IMR-90 (cell line): ENCODE measurements around the gene VCP. TPM values are rescaled to one million over a fixed set of nuclear protein-coding genes. Genes with fewer than 3 reads are reported as not detected.
A peak's percentile ranks its signal among the peaks of the same experiment; 100 is the strongest.

Source experiments
- ATAC-seq: fragments of 200-7000 bp; cut with Tn5 transposase; 2 replicates; pipeline ENCODE4 v1.9.1; 2020; ENCODE audit warnings: low read depth, mild to moderate bottlenecking, moderate library complexity
- BruUV-seq: library from RNA; stranded (reverse); fragments of 400-500 nt; replicated peaks from 2 replicates; lab custom pipeline; 2021; lab: Mats Ljungman, UMichigan
- CTCF ChIA-PET: fragments of 300-600 bp; formaldehyde crosslinking; extraction: SDS; loops from one replicate; lab custom pipeline; 2021; ENCODE audit warnings: antibody characterized with exemption; lab: Yijun Ruan, JAX
- POLR2A ChIA-PET: fragments of 300-600 bp; sonication (Branson Sonifier 250); formaldehyde crosslinking; loops from one replicate; lab custom pipeline; 2022; ENCODE audit warnings: antibody characterized with exemption; ENCODE audit not compliant: unreplicated experiment; lab: Charles Lee
- DNase-seq: peaks from one replicate; pipeline ENCODE4 v3.0.0; 2013
- H2AFZ ChIP-seq: replicated peaks from 2 replicates; pipeline ENCODE3; 2013; ENCODE audit warnings: low read length, mild to moderate bottlenecking; ENCODE audit not compliant: poor library complexity
- H2AK5ac ChIP-seq: 2 replicates; pipeline ENCODE4 v1.6.1; 2013; ENCODE audit warnings: low read depth, low read length, inconsistent platforms
- H2AK9ac ChIP-seq: replicated peaks from 2 replicates; pipeline ENCODE3; 2013; ENCODE audit warnings: mild to moderate bottlenecking, low read depth, low read length, moderate library complexity; ENCODE audit not compliant: poor library complexity
- H2BK120ac ChIP-seq: 2 replicates; pipeline ENCODE4 v1.6.1; 2013; ENCODE audit warnings: low read depth, low read length, inconsistent platforms
- H2BK15ac ChIP-seq: 3 replicates; pipeline ENCODE4 v1.6.1; 2013; ENCODE audit warnings: low read depth, low read length, inconsistent platforms
- H2BK20ac ChIP-seq: 2 replicates; pipeline ENCODE4 v1.6.1; 2013; ENCODE audit warnings: low read depth, mild to moderate bottlenecking, inconsistent platforms, low read length, moderate library complexity
- H2BK5ac ChIP-seq: 2 replicates; pipeline ENCODE4 v1.6.1; 2013; ENCODE audit warnings: mild to moderate bottlenecking, low read depth, low read length, inconsistent platforms; ENCODE audit not compliant: poor library complexity, severe bottlenecking
- H3K14ac ChIP-seq: replicated peaks from 2 replicates; pipeline ENCODE4 v1.6.1; 2013; ENCODE audit warnings: low read depth, low read length, inconsistent platforms
- H3K18ac ChIP-seq: 2 replicates; pipeline ENCODE4 v1.6.1; 2013; ENCODE audit warnings: low read depth, low read length, control low read depth
- H3K23ac ChIP-seq: 2 replicates; pipeline ENCODE4 v1.6.1; 2013; ENCODE audit warnings: low read depth, low read length, inconsistent platforms
- H3K27ac ChIP-seq: 2 replicates; pipeline ENCODE4 v1.5.1; 2013; ENCODE audit warnings: mild to moderate bottlenecking, control low read depth, low read length; ENCODE audit not compliant: insufficient read depth
- H3K27me3 ChIP-seq: 2 replicates; pipeline ENCODE4 v1.6.1; 2013; ENCODE audit warnings: low read length; ENCODE audit not compliant: control insufficient read depth, insufficient read depth
- H3K36me3 ChIP-seq: 2 replicates; pipeline ENCODE4 v1.6.1; 2013; ENCODE audit warnings: low read length, mixed read lengths; ENCODE audit not compliant: control insufficient read depth, insufficient read depth
- H3K4ac ChIP-seq: 2 replicates; pipeline ENCODE4 v1.6.1; 2013; ENCODE audit warnings: low read depth, low read length, inconsistent platforms
- H3K4me1 ChIP-seq: 2 replicates; pipeline ENCODE4 v1.6.1; 2013; ENCODE audit warnings: low read length, mixed read lengths; ENCODE audit not compliant: control insufficient read depth, insufficient read depth
- H3K4me2 ChIP-seq: 2 replicates; pipeline ENCODE4 v1.6.1; 2013; ENCODE audit warnings: low read depth, mild to moderate bottlenecking, control low read depth, low read length, moderate library complexity
- H3K4me3 ChIP-seq: 2 replicates; pipeline ENCODE4 v1.5.1; 2013; ENCODE audit warnings: low read depth, mild to moderate bottlenecking, control low read depth, low read length, moderate library complexity; ENCODE audit not compliant: insufficient read depth
- H3K56ac ChIP-seq: 2 replicates; pipeline ENCODE4 v1.6.1; 2013; ENCODE audit warnings: low read length, inconsistent platforms; ENCODE audit not compliant: insufficient read depth; ENCODE audit errors: extremely low read depth
- H3K79me1 ChIP-seq, 2 experiments: 2 replicates each; pipeline ENCODE4 v1.6.1; 2013; ENCODE audit warnings: low read length in 2 of 2, inconsistent platforms in 1 of 2, low read depth in 1 of 2
- H3K9ac ChIP-seq: 2 replicates; pipeline ENCODE4 v1.6.1; 2013; ENCODE audit warnings: low read depth, low read length, control low read depth
- H3K9me1 ChIP-seq: 2 replicates; pipeline ENCODE4 v1.6.1; 2013; ENCODE audit warnings: low read length, inconsistent platforms; ENCODE audit not compliant: insufficient read depth
- H3K9me3 ChIP-seq: 2 replicates; pipeline ENCODE4 v1.6.1; 2013; ENCODE audit warnings: low read length; ENCODE audit not compliant: control insufficient read depth, insufficient read depth
- H4K20me1 ChIP-seq: 2 replicates; pipeline ENCODE4 v1.6.1; 2013; ENCODE audit warnings: low read length, inconsistent platforms; ENCODE audit not compliant: insufficient read depth
- H4K5ac ChIP-seq: 2 replicates; pipeline ENCODE4 v1.6.1; 2013; ENCODE audit warnings: mild to moderate bottlenecking, low read depth, low read length, control low read depth
- H4K8ac ChIP-seq, 2 experiments: 2 replicates each; pipeline ENCODE4 v1.6.1; 2013; ENCODE audit warnings: low read depth in 2 of 2, low read length in 2 of 2, control low read depth in 1 of 2, inconsistent platforms in 1 of 2
- H4K91ac ChIP-seq: 2 replicates; pipeline ENCODE4 v1.6.1; 2013; ENCODE audit warnings: low read depth, low read length, inconsistent platforms; ENCODE audit not compliant: insufficient read depth
- BHLHE40 ChIP-seq: fragments of 150-350 bp; IDR thresholded peaks from 2 replicates; pipeline ENCODE4 v1.6.1; 2016; ENCODE audit warnings: mild to moderate bottlenecking, low read depth, low read length
- CHD1 ChIP-seq: IDR thresholded peaks from 2 replicates; pipeline ENCODE4 v1.6.1; 2012; ENCODE audit warnings: low read depth, low read length, improper control_type of control experiment
- FOS ChIP-seq: fragments of 150-350 bp; IDR thresholded peaks from 2 replicates; pipeline ENCODE4 v1.6.1; 2016; ENCODE audit warnings: low read depth, low read length
- MAFK ChIP-seq: IDR thresholded peaks from 2 replicates; pipeline ENCODE4 v1.6.1; 2012; ENCODE audit warnings: low read depth, low read length, improper control_type of control experiment
- MAZ ChIP-seq: IDR thresholded peaks from 2 replicates; pipeline ENCODE4 v1.6.1; 2012; ENCODE audit warnings: low read depth, mild to moderate bottlenecking, low read length, improper control_type of control experiment, moderate library complexity, borderline replicate concordance
- MXI1 ChIP-seq: IDR thresholded peaks from 2 replicates; pipeline ENCODE4 v1.6.1; 2012; ENCODE audit warnings: low read depth, mild to moderate bottlenecking, low read length, moderate library complexity, borderline replicate concordance
- POLR2A ChIP-seq: IDR thresholded peaks from 2 replicates; pipeline ENCODE4 v1.6.1; 2012; ENCODE audit warnings: mild to moderate bottlenecking, low read depth, low read length
- RFX5 ChIP-seq: IDR thresholded peaks from 2 replicates; pipeline ENCODE4 v1.8.0; 2012; ENCODE audit warnings: low read depth, mild to moderate bottlenecking, low read length, moderate library complexity
- SMC3 ChIP-seq: fragments of 150-350 bp; IDR thresholded peaks from 2 replicates; pipeline ENCODE4 v1.6.1; 2016; ENCODE audit warnings: low read depth, mild to moderate bottlenecking, antibody characterized with exemption, low read length, moderate library complexity
- WGBS, 2 experiments: methylation state at CpG; one replicate each; pipeline versions ENCODE4 v1.1.5 to v1.1.7; 2013; ENCODE audit warnings: missing lambda C conversion rate in 2 of 2; ENCODE audit not compliant: insufficient read length in 1 of 2; ENCODE audit errors: extremely low coverage in 2 of 2; 5-methylcytosine and 5-hydroxymethylcytosine counted together
- dilution Hi-C: fragments of 300-500 bp; cut with HindIII; formaldehyde crosslinking; loops from one replicate; pipeline ENCODE4 v1.14.3; 2018; ENCODE audit warnings: low sequenced_read_pairs; ENCODE audit not compliant: unreplicated experiment
- in situ Hi-C: fragments of 300-500 bp; cut with MboI; formaldehyde crosslinking; loops from 3 replicates; pipeline ENCODE4 v1.14.3; 2019; ENCODE audit warnings: low sequenced_read_pairs, inconsistent platforms, mixed read lengths
- intact Hi-C: fragments of 100-400 bp; cut with micrococcal nuclease; formaldehyde crosslinking; loops from 2 replicates; pipeline ENCODE4 v1.10.0; 2022
- polyA plus RNA-seq, 3 experiments: library from polyadenylated mRNA; depleted of rRNA; stranded (reverse); fragments of >200 nt; gene quantifications; 2 replicates each; pipeline ENCODE4 v1.2.3, GENCODE V29; 2012; ENCODE audit warnings: low replicate concordance in 1 of 3
- total RNA-seq: library from RNA; depleted of rRNA; stranded (reverse); fragments of >200 nt; gene quantifications from 2 replicates; pipeline ENCODE4 v1.2.3, GENCODE V29; 2012
- TF ChIP-seq, protein P1 (sequence below): conservative IDR thresholded peaks from 2 replicates; pipeline ENCODE4 v1.5.1; 2012; ENCODE audit warnings: mild to moderate bottlenecking, low read depth, low read length, improper control_type of control experiment
- TF ChIP-seq, protein P2 (sequence below): fragments of 150-350 bp; IDR thresholded peaks from 2 replicates; pipeline ENCODE4 v1.6.1; 2017; ENCODE audit warnings: mild to moderate bottlenecking, antibody characterized with exemption, low read length, low read depth
- TF ChIP-seq, protein P3 (sequence below): fragments of 150-350 bp; IDR thresholded peaks from 2 replicates; pipeline ENCODE4 v1.6.1; 2016; ENCODE audit warnings: low read depth, mild to moderate bottlenecking, low read length, moderate library complexity, borderline replicate concordance

The VCP gene
- total and polyA plus RNA-seq, 2 of the 4 experiments (the other 2 are of a cell fraction) = 292 to 516 TPM

DNA sequence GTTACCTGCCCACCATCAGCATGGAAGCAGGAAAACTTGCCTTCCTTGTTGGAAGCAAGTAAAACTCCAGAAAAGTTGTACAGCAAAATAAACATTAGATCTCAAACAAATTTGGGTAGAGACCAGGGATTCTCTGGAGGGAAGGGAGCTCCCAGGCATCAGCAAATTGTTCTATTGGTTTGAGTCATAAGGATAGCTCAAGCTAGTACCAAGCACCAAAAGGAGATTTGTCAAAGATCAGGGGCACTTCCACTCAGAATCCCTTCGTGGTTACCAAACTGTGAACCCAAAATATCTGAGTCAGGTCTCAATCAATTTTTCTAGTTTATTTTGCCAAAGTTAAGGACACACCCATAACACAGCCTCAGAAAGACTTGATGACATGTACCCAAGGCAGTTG lies 45.1 kb downstream of the VCP start:
- CTCF ChIA-PET = interaction anchor here (1.3 kb wide), 1 partner anchor 30 kb away, joined by 3 read pairs; no protein-coding TSS in a partner anchor
- ATAC-seq = no peak
- POLR2A ChIA-PET = no interaction called here

More for the DNA sequence above, 45.1 kb downstream of the VCP start:
- no peaks in the 10 kb centered on the region for H3K79me1 ChIP-seq
- H4K5ac ChIP-seq = no peak overlapping the region
- TF ChIP-seq BHLHE40 (no peak), RFX5 (no peak), FOS (no peak), SMC3 (no peak), POLR2A (no peak), CHD1 (no peak), MAFK (no peak), MAZ (no peak), MXI1 (no peak)
- TF ChIP-seq, protein P1, sequence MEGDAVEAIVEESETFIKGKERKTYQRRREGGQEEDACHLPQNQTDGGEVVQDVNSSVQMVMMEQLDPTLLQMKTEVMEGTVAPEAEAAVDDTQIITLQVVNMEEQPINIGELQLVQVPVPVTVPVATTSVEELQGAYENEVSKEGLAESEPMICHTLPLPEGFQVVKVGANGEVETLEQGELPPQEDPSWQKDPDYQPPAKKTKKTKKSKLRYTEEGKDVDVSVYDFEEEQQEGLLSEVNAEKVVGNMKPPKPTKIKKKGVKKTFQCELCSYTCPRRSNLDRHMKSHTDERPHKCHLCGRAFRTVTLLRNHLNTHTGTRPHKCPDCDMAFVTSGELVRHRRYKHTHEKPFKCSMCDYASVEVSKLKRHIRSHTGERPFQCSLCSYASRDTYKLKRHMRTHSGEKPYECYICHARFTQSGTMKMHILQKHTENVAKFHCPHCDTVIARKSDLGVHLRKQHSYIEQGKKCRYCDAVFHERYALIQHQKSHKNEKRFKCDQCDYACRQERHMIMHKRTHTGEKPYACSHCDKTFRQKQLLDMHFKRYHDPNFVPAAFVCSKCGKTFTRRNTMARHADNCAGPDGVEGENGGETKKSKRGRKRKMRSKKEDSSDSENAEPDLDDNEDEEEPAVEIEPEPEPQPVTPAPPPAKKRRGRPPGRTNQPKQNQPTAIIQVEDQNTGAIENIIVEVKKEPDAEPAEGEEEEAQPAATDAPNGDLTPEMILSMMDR = no peak
- TF ChIP-seq, protein P2, sequence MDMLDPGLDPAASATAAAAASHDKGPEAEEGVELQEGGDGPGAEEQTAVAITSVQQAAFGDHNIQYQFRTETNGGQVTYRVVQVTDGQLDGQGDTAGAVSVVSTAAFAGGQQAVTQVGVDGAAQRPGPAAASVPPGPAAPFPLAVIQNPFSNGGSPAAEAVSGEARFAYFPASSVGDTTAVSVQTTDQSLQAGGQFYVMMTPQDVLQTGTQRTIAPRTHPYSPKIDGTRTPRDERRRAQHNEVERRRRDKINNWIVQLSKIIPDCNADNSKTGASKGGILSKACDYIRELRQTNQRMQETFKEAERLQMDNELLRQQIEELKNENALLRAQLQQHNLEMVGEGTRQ = no peak
- TF ChIP-seq, protein P3, sequence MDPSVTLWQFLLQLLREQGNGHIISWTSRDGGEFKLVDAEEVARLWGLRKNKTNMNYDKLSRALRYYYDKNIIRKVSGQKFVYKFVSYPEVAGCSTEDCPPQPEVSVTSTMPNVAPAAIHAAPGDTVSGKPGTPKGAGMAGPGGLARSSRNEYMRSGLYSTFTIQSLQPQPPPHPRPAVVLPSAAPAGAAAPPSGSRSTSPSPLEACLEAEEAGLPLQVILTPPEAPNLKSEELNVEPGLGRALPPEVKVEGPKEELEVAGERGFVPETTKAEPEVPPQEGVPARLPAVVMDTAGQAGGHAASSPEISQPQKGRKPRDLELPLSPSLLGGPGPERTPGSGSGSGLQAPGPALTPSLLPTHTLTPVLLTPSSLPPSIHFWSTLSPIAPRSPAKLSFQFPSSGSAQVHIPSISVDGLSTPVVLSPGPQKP = no peak
- no peak for DNase-seq
- peak overlapping the region; percentile 86 for H3K14ac ChIP-seq
- H3K9ac ChIP-seq = no peak overlapping the region
- no peaks in the 10 kb centered on the region for H3K9me3 ChIP-seq
- no peak overlapping the region for H3K4me3 ChIP-seq
- H3K27me3 ChIP-seq = no peaks in the 10 kb centered on the region
- H4K8ac ChIP-seq = 0 out of 4 replicates have a peak overlapping the region, but pooled peaks of 1 of the 2 experiments have one; percentile 21
- no peak overlapping the region for H2AK9ac ChIP-seq
- no peak overlapping the region for H3K56ac ChIP-seq
- no peak overlapping the region for H3K18ac ChIP-seq
- no CpG with 5 or more reads among the region's 1 CpG for WGBS, 2 experiments
- 0 out of 2 replicates have a peak overlapping the region, but pooled peaks have one; percentile 24 for H2AK5ac ChIP-seq
- no peak overlapping the region for H2BK20ac ChIP-seq
- dilution Hi-C loops = no loop called here
- intact Hi-C loops = no loop called here
- no TSS peak for BruUV-seq
- no peak overlapping the region for H2BK5ac ChIP-seq
- 0 out of 2 replicates have a peak overlapping the region, but pooled peaks have one; percentile 29 for H3K4ac ChIP-seq
- peaks cover 8% of the 10 kb centered on the region; the same call in 1 of the 2 replicates for H3K9me1 ChIP-seq
- no peaks in the 10 kb centered on the region for H4K20me1 ChIP-seq
- peak overlapping the region; percentile 18; the same call in 1 of the 2 replicates for H4K91ac ChIP-seq
- 0 out of 3 replicates have a peak overlapping the region, but pooled peaks have one; percentile 54 for H2BK15ac ChIP-seq
- no peak overlapping the region for H3K4me2 ChIP-seq
- H3K23ac ChIP-seq = no peak overlapping the region
- peak overlapping the region; percentile 27; the same call in 1 of the 2 replicates for H2BK120ac ChIP-seq
- no peak overlapping the region for H3K27ac ChIP-seq
- in situ Hi-C loops = no loop called here
- H3K4me1 ChIP-seq = peaks cover 7% of the 10 kb centered on the region
- H2AFZ ChIP-seq = no peak overlapping the region
- 0 out of 2 replicates have a peak, but pooled peaks cover under 1% of the 10 kb centered on the region for H3K36me3 ChIP-seq
